GM19467 (cell line): ENCODE data around the gene ZNF606.

Source experiments
- ATAC-seq: cut with Tn5 transposase; IDR thresholded peaks from one replicate; pipeline ENCODE4 v1.9.1; 2021; ENCODE audit warnings: mild to moderate bottlenecking, moderate library complexity; ENCODE audit not compliant: unreplicated experiment

Gene ZNF606

DNA sequence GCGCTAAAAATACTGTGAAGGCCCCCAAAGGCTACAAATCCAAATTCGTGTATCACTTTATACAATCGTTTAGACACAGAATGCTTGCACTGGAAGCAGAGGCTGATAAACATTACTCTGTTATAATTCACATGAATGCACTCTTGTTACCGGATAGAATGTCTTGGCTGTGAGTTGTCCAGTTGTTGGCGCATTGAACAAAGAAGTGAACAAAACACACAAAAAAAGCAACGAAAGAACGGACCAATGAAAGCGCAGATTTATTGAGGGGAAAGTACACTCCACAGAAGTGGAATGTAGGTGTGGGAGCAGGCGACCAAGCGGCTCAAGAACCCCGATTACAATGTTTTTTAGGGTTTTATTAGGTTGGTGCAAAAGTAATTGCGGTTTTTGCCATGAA is 66.9 kb downstream of the ZNF606 start:
- no peak for ATAC-seq

DNA sequence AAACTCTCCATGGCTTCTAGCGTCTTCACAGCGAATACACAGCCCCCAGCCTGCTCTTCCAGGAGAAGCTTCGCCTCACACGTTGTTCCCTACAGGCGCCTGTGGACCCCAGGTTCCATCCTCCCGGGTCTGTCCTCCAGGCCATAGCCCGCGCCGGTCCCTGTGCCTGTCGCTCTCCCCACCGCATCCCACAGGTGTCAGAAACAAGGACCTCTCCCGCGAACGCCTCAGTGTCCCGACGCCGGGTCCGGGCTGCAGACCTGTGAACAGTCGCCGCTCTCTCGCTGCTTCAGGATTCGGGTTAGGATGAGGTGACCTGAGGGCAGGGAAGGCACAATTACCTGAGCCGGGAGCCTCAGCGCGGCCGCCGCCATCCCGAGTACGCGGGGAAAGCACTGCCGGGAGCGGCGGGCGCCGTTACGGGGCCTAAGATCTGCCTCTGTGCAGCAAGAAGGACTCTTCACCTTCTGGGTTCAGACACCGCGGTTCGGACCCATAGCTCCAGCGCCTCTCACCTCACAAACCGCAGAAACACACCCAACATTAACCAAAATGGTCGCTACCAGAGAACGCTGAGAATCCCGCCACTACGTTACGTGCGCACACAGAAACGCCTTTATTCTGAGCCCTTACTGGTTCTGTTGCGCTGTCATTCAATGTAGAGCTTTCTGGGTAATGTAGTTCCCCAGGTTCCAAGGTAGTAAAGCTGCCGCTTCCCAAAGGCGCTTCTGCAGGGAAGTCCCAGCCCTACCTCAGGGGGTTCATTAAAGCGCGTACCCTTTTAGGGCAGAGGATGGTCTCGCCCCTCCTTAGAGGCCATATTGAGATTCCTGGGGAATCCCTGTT is 67.6 kb downstream of the ZNF606 start, which contains the start of gene ZNF418:
Gene ZNF418 (minus strand): TSS at position 583 of the 846 bp plus-strand sequence. CDS start 1,580 bp downstream, outside the sequence.
- ATAC-seq, result no peak

DNA sequence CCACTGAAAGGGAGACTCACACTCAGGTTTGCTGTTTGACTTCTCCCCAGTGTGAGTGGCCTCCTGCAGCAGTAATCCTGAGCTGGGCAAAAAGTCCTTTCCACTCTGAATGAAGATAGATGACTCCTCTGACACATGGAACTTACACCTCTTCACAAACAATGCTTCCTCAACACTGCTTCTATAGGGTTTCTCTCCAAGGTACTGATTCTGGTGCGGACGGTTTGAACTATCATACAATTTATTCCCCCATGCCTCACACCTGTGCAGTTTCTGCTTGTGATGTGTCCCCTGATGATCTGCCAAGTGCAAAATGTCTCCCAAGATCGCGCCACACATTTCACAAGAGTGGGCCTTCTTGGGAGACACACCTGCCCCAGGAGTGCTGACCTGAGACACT is 75.0 kb downstream of the ZNF606 start:
- no peak for ATAC-seq
